Hepatocyte (in vitro differentiated cells): ENCODE data around the gene MLIP. TPM values are rescaled to one million over a fixed set of nuclear protein-coding genes. Genes with fewer than 3 reads are reported as not detected.

Experiments used
- DNase-seq: peaks from one replicate; pipeline ENCODE4 v3.0.0-alpha.2; 2016; ENCODE audit warnings: low spot score
- H2AFZ ChIP-seq: fragments of 200-600 bp; sonication (generic); 2 replicates; pipeline ENCODE4 v1.6.0; 2016; ENCODE audit warnings: antibody characterized with exemption, mild to moderate bottlenecking
- H3K27ac ChIP-seq: fragments of 200-600 bp; sonication (generic); 2 replicates; pipeline ENCODE4 v1.5.1; 2016; ENCODE audit warnings: mild to moderate bottlenecking
- H3K27me3 ChIP-seq: fragments of 200-600 bp; sonication (generic); 2 replicates; pipeline ENCODE4 v1.6.1; 2016
- H3K36me3 ChIP-seq: fragments of 200-600 bp; sonication (generic); replicated peaks from 2 replicates; pipeline ENCODE4 v1.5.1; 2016; ENCODE audit warnings: low read depth; ENCODE audit not compliant: insufficient read depth
- H3K4me1 ChIP-seq: fragments of 200-600 bp; sonication (generic); 2 replicates; pipeline ENCODE4 v1.5.1; 2016; ENCODE audit warnings: mild to moderate bottlenecking, moderate library complexity; ENCODE audit not compliant: insufficient read depth
- H3K4me2 ChIP-seq: fragments of 200-600 bp; sonication (generic); 2 replicates; pipeline ENCODE4 v1.6.0; 2016
- H3K4me3 ChIP-seq: fragments of 200-600 bp; sonication (generic); 2 replicates; pipeline ENCODE4 v1.5.1; 2016; ENCODE audit warnings: mild to moderate bottlenecking
- H3K79me2 ChIP-seq: fragments of 200-600 bp; sonication (generic); 2 replicates; pipeline ENCODE4 v1.6.0; 2017; ENCODE audit warnings: mild to moderate bottlenecking
- H3K9me2 ChIP-seq: fragments of 200-600 bp; sonication (generic); replicated peaks from 2 replicates; pipeline ENCODE4 v1.6.0; 2017; ENCODE audit warnings: mild to moderate bottlenecking; ENCODE audit not compliant: insufficient read depth
- H3K9me3 ChIP-seq: fragments of 200-600 bp; sonication (generic); 2 replicates; pipeline ENCODE4 v1.5.1; 2016; ENCODE audit warnings: low read depth, mild to moderate bottlenecking
- H4K20me1 ChIP-seq: fragments of 200-600 bp; sonication (generic); 2 replicates; pipeline ENCODE4 v1.6.0; 2016; ENCODE audit warnings: mild to moderate bottlenecking; ENCODE audit not compliant: insufficient read depth, poor library complexity, severe bottlenecking
- CTCF ChIP-seq: fragments of 200-600 bp; sonication (generic); IDR thresholded peaks from 2 replicates; pipeline ENCODE4 v1.5.1; 2016; ENCODE audit warnings: antibody characterized with exemption, mild to moderate bottlenecking; ENCODE audit not compliant: poor library complexity
- EZH2 ChIP-seq: fragments of 200-600 bp; sonication (generic); IDR thresholded peaks from 2 replicates; pipeline ENCODE4 v1.6.1; 2016; ENCODE audit warnings: antibody characterized with exemption, mild to moderate bottlenecking, borderline replicate concordance
- EZH2phosphoT487 ChIP-seq: fragments of 200-600 bp; sonication (generic); IDR thresholded peaks from one replicate; pipeline ENCODE4 v1.6.1; 2018; ENCODE audit warnings: antibody characterized with exemption, mild to moderate bottlenecking, low read depth, moderate library complexity; ENCODE audit not compliant: unreplicated experiment, severe bottlenecking
- WGBS: methylation state at CpG from one replicate; pipeline ENCODE4 v1.1.6; 2016; ENCODE audit warnings: low lambda C conversion rate; ENCODE audit errors: missing lambda C conversion rate; 5-methylcytosine and 5-hydroxymethylcytosine counted together
- polyA plus RNA-seq: library from polyadenylated mRNA; unstranded; fragments of >200 nt; fragmentation: Nextera tagmentation; extraction: Ambion mirVana; gene quantifications from 2 replicates; pipeline ENCODE4 v1.2.1, GENCODE V29; 2016
- total RNA-seq: library from RNA; depleted of rRNA; stranded (reverse); fragments of >200 nt; gene quantifications from 2 replicates; pipeline ENCODE4 v1.2.3, GENCODE V29; 2014

Gene MLIP
- total and polyA plus RNA-seq, 2 experiments from 2014 or later: 1.2 to 1.5 TPM

GRCh38 chr6:54216336-54216735, 105.1 kb downstream of the MLIP start:
- H3K4me3 ChIP-seq: no peak overlapping the region
- H3K9me3 ChIP-seq: no peaks in the 10 kb centered on the region
- TF ChIP-seq CTCF: no peak
- no peak for TF ChIP-seq EZH2
- no peak for TF ChIP-seq EZH2phosphoT487

GRCh38 chr6:54217018-54217417, 105.8 kb downstream of the MLIP start:
- Histone ChIP-seq H2AFZ (no peak overlapping the region), H3K4me3 (no peak overlapping the region), H3K27ac (no peak overlapping the region), H3K9me2 (no peaks in the 10 kb centered on the region), H3K4me2 (no peak overlapping the region), H3K9me3 (no peaks in the 10 kb centered on the region), H3K27me3 (no peaks in the 10 kb centered on the region), H4K20me1 (no peaks in the 10 kb centered on the region), H3K4me1 (no peaks in the 10 kb centered on the region), H3K36me3 (no peaks in the 10 kb centered on the region), H3K79me2 (no peaks in the 10 kb centered on the region)
- TF ChIP-seq EZH2 (no peak), EZH2phosphoT487 (no peak), CTCF (no peak)
- no peak for DNase-seq
- WGBS: 44% methylated on average over 3 of the region's 3 CpGs

More at GRCh38 chr6:54216336-54216735, 105.1 kb downstream of the MLIP start:
- Histone ChIP-seq H3K79me2 (no peaks in the 10 kb centered on the region), H4K20me1 (no peaks in the 10 kb centered on the region), H3K27me3 (no peaks in the 10 kb centered on the region), H3K27ac (no peak overlapping the region), H3K4me1 (no peaks in the 10 kb centered on the region), H3K36me3 (no peaks in the 10 kb centered on the region), H3K9me2 (no peaks in the 10 kb centered on the region), H3K4me2 (no peak overlapping the region), H2AFZ (no peak overlapping the region)
- DNase-seq: no peak

- DNase-seq: no peak
- TF ChIP-seq EZH2 (no peak), CTCF (no peak)
- no peak overlapping the region for H3K4me2 ChIP-seq
- H3K27ac ChIP-seq: no peak overlapping the region
- no peak overlapping the region for H3K4me3 ChIP-seq
- no peaks in the 10 kb centered on the region for H4K20me1 ChIP-seq
- WGBS: 97% methylated on average over 1 of the region's 1 CpG
- no peaks in the 10 kb centered on the region for H3K9me2 ChIP-seq
- H3K79me2 ChIP-seq: no peaks in the 10 kb centered on the region
- H3K27me3 ChIP-seq: no peaks in the 10 kb centered on the region
- no peaks in the 10 kb centered on the region for H3K4me1 ChIP-seq
- no peak overlapping the region for H2AFZ ChIP-seq
- H3K9me3 ChIP-seq: peaks cover 7% of the 10 kb centered on the region
- H3K36me3 ChIP-seq: no peaks in the 10 kb centered on the region
These were observed 111.0 kb downstream of the MLIP start for GRCh38 chr6:54222217-54222616.

GRCh38 chr6:54232703-54233102, 121.5 kb downstream of the MLIP start:
- no peaks in the 10 kb centered on the region for H3K4me1 ChIP-seq
- DNase-seq: no peak
- no peaks in the 10 kb centered on the region for H3K36me3 ChIP-seq
- no peaks in the 10 kb centered on the region for H3K79me2 ChIP-seq
- H3K27me3 ChIP-seq: no peaks in the 10 kb centered on the region
- H3K9me3 ChIP-seq: no peaks in the 10 kb centered on the region
- no peak overlapping the region for H3K4me2 ChIP-seq
- no peaks in the 10 kb centered on the region for H3K9me2 ChIP-seq
- no peaks in the 10 kb centered on the region for H4K20me1 ChIP-seq
- WGBS: 100% methylated on average over 1 of the region's 1 CpG
- H3K27ac ChIP-seq: no peak overlapping the region
- TF ChIP-seq CTCF (no peak), EZH2phosphoT487 (no peak), EZH2 (no peak)
- no peak overlapping the region for H3K4me3 ChIP-seq
- no peak overlapping the region for H2AFZ ChIP-seq
